HFF-Myc (cell line): ENCODE measurements around the gene TMBIM6.

ENCODE experiments used
- DNase-seq: peaks from one replicate; pipeline ENCODE4 v3.0.0-alpha.2; 2011; ENCODE audit warnings: low read depth; ENCODE audit errors: extremely low read depth
- H3K4me3 ChIP-seq: replicated peaks from 2 replicates; pipeline ENCODE4 v1.5.1; 2011; ENCODE audit warnings: low read depth, mild to moderate bottlenecking, control low read depth, low read length
- TF ChIP-seq, protein P1 (sequence below): IDR thresholded peaks from 2 replicates; pipeline ENCODE4 v1.5.1; 2012; ENCODE audit warnings: mild to moderate bottlenecking, low read depth, low read length, control low read depth; ENCODE audit errors: missing control alignments

Gene TMBIM6

DNA sequence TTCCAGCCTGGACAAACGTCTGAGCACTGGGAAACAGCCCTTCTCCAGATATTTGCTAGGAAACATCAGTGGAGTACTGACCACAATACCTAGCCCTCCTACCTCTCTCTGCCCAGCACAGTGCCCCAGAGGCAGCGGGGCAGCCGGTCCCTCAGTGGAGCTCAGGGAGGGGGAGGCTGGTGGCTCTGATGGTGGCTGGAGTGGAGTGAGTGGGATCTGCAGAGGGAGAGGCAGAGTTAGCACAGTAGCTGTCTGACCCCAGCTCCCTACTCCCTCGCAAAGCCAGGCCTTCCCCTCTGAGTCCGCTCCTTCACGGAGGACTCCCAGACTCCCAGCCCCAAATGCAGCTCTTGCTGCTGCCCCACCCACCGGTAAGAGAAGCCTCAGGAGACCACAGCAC lies 56.9 kb downstream of the TMBIM6 start:
- H3K4me3 ChIP-seq, result no peak overlapping the region
- no peak for DNase-seq
- TF ChIP-seq, protein P1, sequence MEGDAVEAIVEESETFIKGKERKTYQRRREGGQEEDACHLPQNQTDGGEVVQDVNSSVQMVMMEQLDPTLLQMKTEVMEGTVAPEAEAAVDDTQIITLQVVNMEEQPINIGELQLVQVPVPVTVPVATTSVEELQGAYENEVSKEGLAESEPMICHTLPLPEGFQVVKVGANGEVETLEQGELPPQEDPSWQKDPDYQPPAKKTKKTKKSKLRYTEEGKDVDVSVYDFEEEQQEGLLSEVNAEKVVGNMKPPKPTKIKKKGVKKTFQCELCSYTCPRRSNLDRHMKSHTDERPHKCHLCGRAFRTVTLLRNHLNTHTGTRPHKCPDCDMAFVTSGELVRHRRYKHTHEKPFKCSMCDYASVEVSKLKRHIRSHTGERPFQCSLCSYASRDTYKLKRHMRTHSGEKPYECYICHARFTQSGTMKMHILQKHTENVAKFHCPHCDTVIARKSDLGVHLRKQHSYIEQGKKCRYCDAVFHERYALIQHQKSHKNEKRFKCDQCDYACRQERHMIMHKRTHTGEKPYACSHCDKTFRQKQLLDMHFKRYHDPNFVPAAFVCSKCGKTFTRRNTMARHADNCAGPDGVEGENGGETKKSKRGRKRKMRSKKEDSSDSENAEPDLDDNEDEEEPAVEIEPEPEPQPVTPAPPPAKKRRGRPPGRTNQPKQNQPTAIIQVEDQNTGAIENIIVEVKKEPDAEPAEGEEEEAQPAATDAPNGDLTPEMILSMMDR, result no peak

DNA sequence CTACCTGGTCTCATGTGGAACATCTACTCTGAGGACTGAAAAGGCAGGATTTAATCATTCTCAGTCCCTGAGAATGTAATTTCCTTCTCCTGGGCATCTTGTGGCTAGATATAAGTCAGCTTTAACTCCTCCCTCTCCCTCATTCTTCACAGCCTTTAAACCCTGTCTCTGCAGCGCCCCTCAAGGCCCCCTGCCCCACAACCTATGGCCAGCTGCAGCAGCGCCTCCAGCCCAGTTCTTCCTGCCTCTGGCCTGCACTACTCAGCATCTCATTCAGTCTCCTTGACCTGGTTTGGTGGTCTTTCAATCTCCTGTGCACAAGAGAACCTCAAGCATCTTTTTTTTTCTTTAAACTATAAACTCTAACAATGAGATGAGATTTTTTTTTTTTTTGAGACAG lies 57.6 kb downstream of the TMBIM6 start:
- DNase-seq, result no peak

DNA sequence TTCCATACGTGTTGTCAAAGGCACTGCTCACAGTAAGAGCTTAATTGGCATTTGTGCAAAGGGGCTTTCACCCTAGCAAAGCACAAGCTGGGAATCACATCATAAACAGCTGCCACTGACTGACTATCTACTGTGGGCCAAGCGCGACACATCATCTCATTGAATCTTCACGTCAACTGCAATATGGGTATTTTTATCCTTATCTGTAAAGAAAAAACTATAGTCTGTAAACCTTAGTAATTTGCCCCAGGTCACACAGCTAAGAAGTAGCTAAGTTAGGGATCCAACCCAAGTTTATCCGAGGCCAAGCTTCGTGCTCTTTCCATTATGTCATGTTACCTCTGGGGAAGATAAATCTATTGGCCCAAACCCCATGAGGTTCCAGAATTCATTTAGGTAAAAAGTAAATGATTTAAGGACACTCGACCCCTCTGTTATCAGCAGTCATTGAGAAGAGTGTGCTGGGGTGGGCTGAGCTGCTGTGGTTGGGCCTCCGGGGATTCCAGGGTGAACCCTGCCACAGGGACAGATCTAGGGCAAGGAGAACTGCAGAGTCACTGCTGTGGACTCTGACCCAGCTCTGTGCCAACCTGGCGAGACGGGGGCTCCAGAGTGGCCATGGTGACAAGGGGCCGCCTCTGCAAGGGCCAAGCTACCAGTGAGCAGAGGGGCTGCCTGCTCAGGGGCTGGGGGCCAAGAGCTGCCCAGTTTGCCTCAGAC lies 59.2 kb downstream of the TMBIM6 start:
- TF ChIP-seq, protein P1, result no peak
- DNase-seq, result no peak
- no peak overlapping the region for H3K4me3 ChIP-seq

More for the DNA sequence above, 57.6 kb downstream of the TMBIM6 start:
- TF ChIP-seq, protein P1, result no peak
- H3K4me3 ChIP-seq, result no peak overlapping the region

DNA sequence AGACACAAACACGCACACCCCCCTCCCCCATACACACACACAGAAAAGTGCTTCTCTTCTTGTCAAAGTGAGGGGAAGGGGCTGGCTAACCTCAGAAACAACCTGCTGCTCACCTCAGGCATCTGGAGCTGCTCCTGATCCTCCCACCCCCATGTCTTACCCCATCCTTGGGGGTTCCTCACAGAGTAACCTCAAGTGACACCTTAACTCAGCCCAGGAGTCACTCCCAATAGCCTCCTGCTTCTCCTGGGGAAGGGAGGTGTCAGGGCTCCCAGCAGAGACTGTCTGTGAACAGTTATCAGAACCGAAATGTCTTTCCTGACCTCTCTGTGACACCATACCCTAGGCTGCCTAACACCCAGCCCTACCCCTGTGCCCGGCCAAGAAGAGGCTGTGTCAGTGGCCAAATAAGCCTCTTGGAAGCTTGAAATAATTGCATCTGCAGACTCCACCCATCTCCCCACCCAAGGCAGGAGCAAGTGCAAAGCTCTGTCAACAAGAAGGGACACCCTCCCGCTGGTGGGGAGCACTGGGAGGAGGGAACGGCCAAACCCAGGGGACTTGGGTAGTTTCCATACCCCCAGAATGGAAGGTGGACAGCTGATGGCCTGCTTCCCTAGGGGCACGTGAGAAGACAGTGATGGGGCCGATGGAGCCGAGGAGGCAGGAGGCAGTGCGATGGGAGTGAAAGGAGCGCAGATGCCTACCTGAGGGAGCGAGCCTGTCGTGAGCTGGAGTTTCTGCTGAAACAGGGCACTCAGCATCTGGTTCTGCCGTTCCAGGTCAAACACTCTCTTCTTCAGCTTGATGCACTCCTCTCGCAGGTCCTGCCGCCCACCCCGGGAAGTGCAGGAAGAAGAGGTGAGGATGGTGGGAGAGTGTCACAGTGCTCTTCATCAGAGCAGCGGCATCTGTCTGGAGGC lies 60.0 kb downstream of the TMBIM6 start:
- no peak overlapping the region for H3K4me3 ChIP-seq
- TF ChIP-seq, protein P1, result no peak
- no peak for DNase-seq

DNA sequence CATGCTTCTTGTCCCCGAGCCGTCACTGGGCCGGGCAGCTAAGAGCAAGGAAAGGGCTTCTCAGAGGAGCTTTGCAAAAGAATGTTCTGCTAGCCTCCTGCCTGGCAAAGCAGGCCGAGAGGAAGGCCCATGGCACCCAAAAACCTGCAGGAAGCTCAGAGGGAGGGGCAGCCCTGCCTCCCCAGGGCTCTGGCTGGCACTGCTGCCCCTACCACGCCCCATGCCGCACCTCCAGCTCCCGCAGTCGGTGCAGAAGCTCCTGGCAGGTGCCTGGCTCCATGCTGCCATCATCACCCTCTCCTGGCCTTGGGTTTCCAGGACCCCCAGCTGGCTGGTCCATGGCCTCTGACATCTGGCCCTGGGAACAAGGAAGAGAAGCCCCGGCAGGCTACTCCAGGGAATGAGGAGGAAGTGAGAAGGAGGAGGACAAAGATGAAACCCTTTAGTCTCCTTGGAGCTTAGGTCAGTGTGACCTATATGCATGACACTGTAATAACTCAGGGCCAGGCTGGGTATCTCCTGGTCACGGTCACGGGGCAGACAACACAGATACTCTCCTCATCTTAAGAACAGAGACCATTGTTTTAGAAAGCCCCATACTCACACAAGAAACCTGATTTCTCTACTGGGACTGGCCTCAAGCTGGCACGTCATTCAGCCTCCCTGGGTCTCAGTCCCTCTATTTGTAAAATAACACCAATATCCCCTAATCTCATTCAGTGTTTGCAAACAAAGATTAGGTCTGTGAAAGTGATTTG lies 62.5 kb downstream of the TMBIM6 start:
- DNase-seq, result no peak
- TF ChIP-seq, protein P1, result no peak
- H3K4me3 ChIP-seq, result no peak overlapping the region

DNA sequence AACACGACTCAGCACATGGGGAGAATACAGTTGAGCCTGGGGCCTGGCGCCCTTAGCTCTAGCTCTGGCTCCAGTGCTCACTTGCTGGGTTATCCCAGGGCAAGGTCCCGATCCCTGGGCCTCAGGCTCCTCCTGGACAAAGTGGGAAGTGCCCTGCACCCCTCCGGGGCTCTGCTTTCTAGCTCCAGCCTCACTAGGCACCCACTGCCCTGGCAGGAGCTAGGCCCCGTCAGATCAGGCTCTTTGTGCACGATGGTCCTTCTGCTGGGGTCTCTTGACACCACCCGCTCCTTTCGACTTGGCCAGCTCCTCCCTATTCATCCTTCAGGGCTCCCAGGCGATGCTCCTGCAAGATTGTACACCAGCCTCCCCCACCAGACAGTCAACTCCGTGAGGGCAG lies 63.5 kb downstream of the TMBIM6 start:
- H3K4me3 ChIP-seq, result no peak overlapping the region
- TF ChIP-seq, protein P1, result no peak
- DNase-seq, result no peak
